SK-N-SH (cell line): Measurements from ENCODE around the gene TEAD4. TPM values are rescaled to one million over a fixed set of nuclear protein-coding genes. Genes with fewer than 3 reads are reported as not detected.

ENCODE experiments used
- CTCF ChIA-PET: fragments of 300-600, 350-600 bp; formaldehyde crosslinking; extraction: SDS; loops from one replicate; lab custom pipeline; 2021; lab: Yijun Ruan, JAX
- POLR2A ChIA-PET: fragments of 350-600 bp; sonication (Branson Sonifier 250); formaldehyde crosslinking; extraction: SDS; loops from one replicate; lab custom pipeline; 2020; ENCODE audit warnings: antibody characterized with exemption, inconsistent platforms; lab: Yijun Ruan, JAX
- DNase-seq: peaks from one replicate; pipeline ENCODE4 v3.0.0; 2012
- H2AFZ ChIP-seq: fragments of 200-600 bp; sonication (generic); 2 replicates; pipeline ENCODE4 v1.8.1; 2016; ENCODE audit warnings: antibody characterized with exemption, mild to moderate bottlenecking, low read depth
- H3F3A ChIP-seq: fragments of 200-600 bp; sonication (generic); replicated peaks from 2 replicates; pipeline ENCODE3; 2016; ENCODE audit warnings: antibody characterized with exemption, mild to moderate bottlenecking; ENCODE audit not compliant: insufficient read depth
- H3K27ac ChIP-seq, 2 experiments: fragments of 200-500 bp in 1 of 2; fragments of 200-600 bp in 1 of 2; sonication (Bioruptor generic) in 1 of 2; sonication (generic), shearing (Covaris generic) in 1 of 2; 2 replicates each; pipeline versions ENCODE4 v1.5.1 to v1.6.1; 2014 to 2016; ENCODE audit warnings: low read depth in 2 of 2, inconsistent platforms in 1 of 2, low read length in 1 of 2, mild to moderate bottlenecking in 1 of 2, mixed read lengths in 1 of 2
- H3K27me3 ChIP-seq: fragments of 200-600 bp; sonication (generic), shearing (Covaris generic); 2 replicates; pipeline ENCODE4 v1.6.1; 2016; ENCODE audit warnings: mixed run types; ENCODE audit not compliant: insufficient read depth
- H3K36me3 ChIP-seq, 2 experiments: fragments of 200-500 bp in 1 of 2; fragments of 200-600 bp in 1 of 2; sonication (Bioruptor generic) in 1 of 2; sonication (generic) in 1 of 2; replicated peaks in 1 of 2; 2 replicates each; pipeline versions ENCODE3 to v1.5.1; 2014 to 2016; ENCODE audit warnings: low read length in 1 of 2, mild to moderate bottlenecking in 1 of 2; ENCODE audit not compliant: insufficient read depth in 2 of 2, control insufficient read depth in 1 of 2
- H3K4me1 ChIP-seq, 2 experiments: fragments of 200-500 bp in 1 of 2; fragments of 200-600 bp in 1 of 2; sonication (Bioruptor generic) in 1 of 2; sonication (generic), shearing (Covaris generic) in 1 of 2; 2 replicates each; pipeline versions ENCODE4 v1.5.1 to v1.6.1; 2014 to 2016; ENCODE audit warnings: low read depth in 1 of 2, low read length in 1 of 2, mixed run types in 1 of 2; ENCODE audit not compliant: insufficient read depth in 2 of 2, control insufficient read depth in 1 of 2
- H3K4me2 ChIP-seq: fragments of 200-600 bp; sonication (generic), shearing (Covaris generic); 2 replicates; pipeline ENCODE4 v1.6.1; 2017; ENCODE audit warnings: mixed run types
- H3K4me3 ChIP-seq, 2 experiments: fragments of 200-500 bp in 1 of 2; fragments of 200-600 bp in 1 of 2; sonication (Bioruptor generic) in 1 of 2; sonication (generic), shearing (Covaris generic) in 1 of 2; 2 replicates each; pipeline versions ENCODE4 v1.5.1 to v1.8.1; 2014 to 2016; ENCODE audit warnings: low read depth in 2 of 2, inconsistent platforms in 1 of 2, low read length in 1 of 2, mild to moderate bottlenecking in 1 of 2, mixed read lengths in 1 of 2, moderate library complexity in 1 of 2
- H3K79me2 ChIP-seq: fragments of 200-600 bp; sonication (generic); 2 replicates; pipeline ENCODE4 v1.8.1; 2017; ENCODE audit warnings: mild to moderate bottlenecking; ENCODE audit not compliant: insufficient read depth
- H3K9ac ChIP-seq: fragments of 200-600 bp; sonication (generic); 2 replicates; pipeline ENCODE4 v1.6.1; 2017; ENCODE audit warnings: mixed run types
- H3K9me2 ChIP-seq: fragments of 200-600 bp; sonication (generic); 2 replicates; pipeline ENCODE4 v1.6.1; 2017; ENCODE audit warnings: mixed run types
- H3K9me3 ChIP-seq: fragments of 200-600 bp; sonication (generic); 2 replicates; pipeline ENCODE4 v1.6.1; 2017; ENCODE audit warnings: mixed run types, mild to moderate bottlenecking, moderate library complexity
- H4K20me1 ChIP-seq: fragments of 200-600 bp; sonication (generic); 2 replicates; pipeline ENCODE4 v1.6.1; 2017; ENCODE audit warnings: mild to moderate bottlenecking, mixed run types; ENCODE audit not compliant: insufficient read depth
- CHD2 ChIP-seq: fragments of 150-350 bp; IDR thresholded peaks from 2 replicates; pipeline ENCODE4 v1.6.1; 2018; ENCODE audit warnings: low read length; ENCODE audit not compliant: partially characterized antibody
- ELF1 ChIP-seq: IDR thresholded peaks from 2 replicates; pipeline ENCODE4 v1.4.0; 2012
- EP300 ChIP-seq, 2 experiments: IDR thresholded peaks; 2 replicates each; pipeline versions ENCODE4 v1.4.0 to v1.6.1; 2012; ENCODE audit warnings: borderline replicate concordance in 1 of 2, low read depth in 1 of 2, low read length in 1 of 2
- EZH2phosphoT487 ChIP-seq: fragments of 200-600 bp; sonication (generic); IDR thresholded peaks from 2 replicates; pipeline ENCODE4 v1.6.1; 2017; ENCODE audit warnings: low read depth, mixed run types, mild to moderate bottlenecking, antibody characterized with exemption, moderate library complexity, borderline replicate concordance
- FOSL2 ChIP-seq: IDR thresholded peaks from 2 replicates; pipeline ENCODE4 v1.4.0; 2012; ENCODE audit warnings: low read depth, mild to moderate bottlenecking, moderate library complexity, borderline replicate concordance
- FOXM1 ChIP-seq: IDR thresholded peaks from 2 replicates; pipeline ENCODE4 v1.4.0; 2012; ENCODE audit warnings: low read depth, mild to moderate bottlenecking
- GATA2 ChIP-seq: sonication (generic); formaldehyde crosslinking; IDR thresholded peaks from 2 replicates; pipeline ENCODE4 v1.5.0; 2020; ENCODE audit warnings: mild to moderate bottlenecking, missing genetic modification reagents
- IRF3 ChIP-seq: fragments of 150-350 bp; IDR thresholded peaks from 2 replicates; pipeline ENCODE4 v1.6.1; 2016; ENCODE audit warnings: mild to moderate bottlenecking, low read depth, low read length
- JUND ChIP-seq: IDR thresholded peaks from 2 replicates; pipeline ENCODE4 v1.4.0; 2012
- MAX ChIP-seq: IDR thresholded peaks from 2 replicates; pipeline ENCODE4 v1.4.0; 2012; ENCODE audit warnings: low read depth
- MXI1 ChIP-seq: IDR thresholded peaks from 2 replicates; pipeline ENCODE4 v1.6.1; 2012; ENCODE audit warnings: mild to moderate bottlenecking, low read depth, low read length, improper control_type of control experiment
- NRF1 ChIP-seq: IDR thresholded peaks from 2 replicates; pipeline ENCODE4 v1.6.1; 2012; ENCODE audit warnings: low read depth, mild to moderate bottlenecking, low read length
- POLR2AphosphoS5 ChIP-seq: IDR thresholded peaks from 2 replicates; pipeline ENCODE4 v1.6.1; 2012; ENCODE audit warnings: low read depth, low read length
- RAD21 ChIP-seq: IDR thresholded peaks from 2 replicates; pipeline ENCODE4 v1.6.1; 2012; ENCODE audit warnings: mild to moderate bottlenecking, low read length
- TAF1 ChIP-seq: IDR thresholded peaks from 2 replicates; pipeline ENCODE4 v1.6.1; 2012; ENCODE audit warnings: low read depth, mild to moderate bottlenecking, low read length, moderate library complexity, borderline replicate concordance
- TEAD4 ChIP-seq: IDR thresholded peaks from 2 replicates; pipeline ENCODE4 v1.4.0; 2012; ENCODE audit warnings: mild to moderate bottlenecking, borderline replicate concordance; ENCODE audit not compliant: insufficient read depth
- WGBS: methylation state at CpG from one replicate; pipeline ENCODE4 v1.1.6; 2017; ENCODE audit warnings: low lambda C conversion rate; 5-methylcytosine and 5-hydroxymethylcytosine counted together
- polyA plus RNA-seq, 3 experiments: library from polyadenylated mRNA; depleted of rRNA; stranded (reverse); fragments of >200 nt; gene quantifications; 2 replicates each; pipeline ENCODE4 v1.2.3, GENCODE V29; 2012
- TF ChIP-seq, protein P1 (sequence below): fragments of 150-350 bp; IDR thresholded peaks from 2 replicates; pipeline ENCODE4 v1.6.1; 2017; ENCODE audit warnings: antibody characterized with exemption, low read length, low read depth, borderline replicate concordance
- TF ChIP-seq, protein P2 (sequence below): fragments of 200-600 bp; sonication (generic); IDR thresholded peaks from 2 replicates; pipeline ENCODE4 v1.6.1; 2017; ENCODE audit warnings: antibody characterized with exemption, mild to moderate bottlenecking, moderate library complexity
- TF ChIP-seq, protein P3 (sequence below): IDR thresholded peaks from 2 replicates; pipeline ENCODE4 v1.6.1; 2012; ENCODE audit warnings: mild to moderate bottlenecking, low read depth, low read length, moderate library complexity

Gene TEAD4
- polyA plus RNA-seq, 1 of the 3 experiments (the other 2 are of a cell fraction), result 27.1 TPM

GRCh38 chr12:2941524-2941923 lies 17.7 kb upstream of the TEAD4 start:
- no peak overlapping the region for H3K27ac ChIP-seq
- H3F3A ChIP-seq, result no peaks in the 10 kb centered on the region
- H3K9me2 ChIP-seq, result no peaks in the 10 kb centered on the region
- no peak overlapping the region for H3K4me2 ChIP-seq
- WGBS, result 85% methylated on average over 8 of the region's 8 CpGs
- no peaks in the 10 kb centered on the region for H3K9me3 ChIP-seq
- no peak overlapping the region for H3K4me3 ChIP-seq
- no peak overlapping the region for H3K9ac ChIP-seq
- H3K79me2 ChIP-seq, result no peaks in the 10 kb centered on the region
- peaks cover 20 to 25% of the 10 kb centered on the region in 2 experiments for H3K36me3 ChIP-seq
- no peak for TF ChIP-seq GATA2 (CRISPR knock-in tag)
- no peak for TF ChIP-seq JUND
- TF ChIP-seq MAX, result no peak
- TF ChIP-seq EP300 (IDR thresholded peaks at IDR 0.05; ENCODE audit: borderline replicate concordance in 1 of 2, low read depth in 1 of 2, low read length in 1 of 2), result no peak
- TF ChIP-seq, protein P1, sequence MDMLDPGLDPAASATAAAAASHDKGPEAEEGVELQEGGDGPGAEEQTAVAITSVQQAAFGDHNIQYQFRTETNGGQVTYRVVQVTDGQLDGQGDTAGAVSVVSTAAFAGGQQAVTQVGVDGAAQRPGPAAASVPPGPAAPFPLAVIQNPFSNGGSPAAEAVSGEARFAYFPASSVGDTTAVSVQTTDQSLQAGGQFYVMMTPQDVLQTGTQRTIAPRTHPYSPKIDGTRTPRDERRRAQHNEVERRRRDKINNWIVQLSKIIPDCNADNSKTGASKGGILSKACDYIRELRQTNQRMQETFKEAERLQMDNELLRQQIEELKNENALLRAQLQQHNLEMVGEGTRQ, result no peak
- no peak for TF ChIP-seq ELF1
- no peak for TF ChIP-seq TEAD4
- TF ChIP-seq, protein P2, sequence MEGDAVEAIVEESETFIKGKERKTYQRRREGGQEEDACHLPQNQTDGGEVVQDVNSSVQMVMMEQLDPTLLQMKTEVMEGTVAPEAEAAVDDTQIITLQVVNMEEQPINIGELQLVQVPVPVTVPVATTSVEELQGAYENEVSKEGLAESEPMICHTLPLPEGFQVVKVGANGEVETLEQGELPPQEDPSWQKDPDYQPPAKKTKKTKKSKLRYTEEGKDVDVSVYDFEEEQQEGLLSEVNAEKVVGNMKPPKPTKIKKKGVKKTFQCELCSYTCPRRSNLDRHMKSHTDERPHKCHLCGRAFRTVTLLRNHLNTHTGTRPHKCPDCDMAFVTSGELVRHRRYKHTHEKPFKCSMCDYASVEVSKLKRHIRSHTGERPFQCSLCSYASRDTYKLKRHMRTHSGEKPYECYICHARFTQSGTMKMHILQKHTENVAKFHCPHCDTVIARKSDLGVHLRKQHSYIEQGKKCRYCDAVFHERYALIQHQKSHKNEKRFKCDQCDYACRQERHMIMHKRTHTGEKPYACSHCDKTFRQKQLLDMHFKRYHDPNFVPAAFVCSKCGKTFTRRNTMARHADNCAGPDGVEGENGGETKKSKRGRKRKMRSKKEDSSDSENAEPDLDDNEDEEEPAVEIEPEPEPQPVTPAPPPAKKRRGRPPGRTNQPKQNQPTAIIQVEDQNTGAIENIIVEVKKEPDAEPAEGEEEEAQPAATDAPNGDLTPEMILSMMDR, result no peak
- TF ChIP-seq POLR2AphosphoS5, result no peak
- TF ChIP-seq FOXM1, result no peak
- no peak for TF ChIP-seq MXI1
- TF ChIP-seq TAF1, result no peak
- TF ChIP-seq CHD2, result no peak
- TF ChIP-seq, protein P3, sequence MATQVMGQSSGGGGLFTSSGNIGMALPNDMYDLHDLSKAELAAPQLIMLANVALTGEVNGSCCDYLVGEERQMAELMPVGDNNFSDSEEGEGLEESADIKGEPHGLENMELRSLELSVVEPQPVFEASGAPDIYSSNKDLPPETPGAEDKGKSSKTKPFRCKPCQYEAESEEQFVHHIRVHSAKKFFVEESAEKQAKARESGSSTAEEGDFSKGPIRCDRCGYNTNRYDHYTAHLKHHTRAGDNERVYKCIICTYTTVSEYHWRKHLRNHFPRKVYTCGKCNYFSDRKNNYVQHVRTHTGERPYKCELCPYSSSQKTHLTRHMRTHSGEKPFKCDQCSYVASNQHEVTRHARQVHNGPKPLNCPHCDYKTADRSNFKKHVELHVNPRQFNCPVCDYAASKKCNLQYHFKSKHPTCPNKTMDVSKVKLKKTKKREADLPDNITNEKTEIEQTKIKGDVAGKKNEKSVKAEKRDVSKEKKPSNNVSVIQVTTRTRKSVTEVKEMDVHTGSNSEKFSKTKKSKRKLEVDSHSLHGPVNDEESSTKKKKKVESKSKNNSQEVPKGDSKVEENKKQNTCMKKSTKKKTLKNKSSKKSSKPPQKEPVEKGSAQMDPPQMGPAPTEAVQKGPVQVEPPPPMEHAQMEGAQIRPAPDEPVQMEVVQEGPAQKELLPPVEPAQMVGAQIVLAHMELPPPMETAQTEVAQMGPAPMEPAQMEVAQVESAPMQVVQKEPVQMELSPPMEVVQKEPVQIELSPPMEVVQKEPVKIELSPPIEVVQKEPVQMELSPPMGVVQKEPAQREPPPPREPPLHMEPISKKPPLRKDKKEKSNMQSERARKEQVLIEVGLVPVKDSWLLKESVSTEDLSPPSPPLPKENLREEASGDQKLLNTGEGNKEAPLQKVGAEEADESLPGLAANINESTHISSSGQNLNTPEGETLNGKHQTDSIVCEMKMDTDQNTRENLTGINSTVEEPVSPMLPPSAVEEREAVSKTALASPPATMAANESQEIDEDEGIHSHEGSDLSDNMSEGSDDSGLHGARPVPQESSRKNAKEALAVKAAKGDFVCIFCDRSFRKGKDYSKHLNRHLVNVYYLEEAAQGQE, result no peak
- no peak for TF ChIP-seq EZH2phosphoT487
- no peak for TF ChIP-seq IRF3
- TF ChIP-seq RAD21, result no peak
- TF ChIP-seq NRF1, result no peak
- no peak for TF ChIP-seq FOSL2
- no peak for DNase-seq
- CTCF ChIA-PET, result interaction anchor here (1.9 to 2.2 kb wide), 2 partner anchors 56 to 87 kb away, joined by 7 to 9 read pairs; no protein-coding TSS in a partner anchor
- POLR2A ChIA-PET, result interaction anchor here (0.6 kb wide), 1 partner anchor 18 kb away, joined by 3 read pairs; no protein-coding TSS in a partner anchor
- H4K20me1 ChIP-seq, result no peaks in the 10 kb centered on the region
- H2AFZ ChIP-seq, result no peak overlapping the region
- no peaks in the 10 kb centered on the region for H3K4me1 ChIP-seq
- no peaks in the 10 kb centered on the region for H3K27me3 ChIP-seq
